PFSK-1 (cell line): ENCODE data around the gene ZBTB38.

Experiments used
- FOXP2 ChIP-seq: optimal IDR thresholded peaks from 2 replicates; pipeline ENCODE3; 2011; ENCODE audit warnings: borderline replicate concordance, control low read depth, inconsistent platforms; ENCODE audit not compliant: insufficient read depth; ENCODE audit errors: extremely low read length, extremely low read depth
- POLR2AphosphoS5 ChIP-seq: IDR thresholded peaks from 2 replicates; pipeline ENCODE4 v1.6.1; 2012; ENCODE audit warnings: low read depth, mild to moderate bottlenecking, control low read depth, low read length, moderate library complexity
- SIN3A ChIP-seq: IDR thresholded peaks from 2 replicates; pipeline ENCODE4 v1.6.1; 2012; ENCODE audit warnings: mild to moderate bottlenecking, low read length, moderate library complexity, borderline replicate concordance; ENCODE audit not compliant: insufficient read depth
- TAF1 ChIP-seq: IDR thresholded peaks from 2 replicates; pipeline ENCODE4 v1.6.1; 2012; ENCODE audit warnings: low read length, control low read depth, borderline replicate concordance; ENCODE audit not compliant: insufficient read depth
- TF ChIP-seq, protein P1 (sequence below), 2 experiments: IDR thresholded peaks; 2 replicates each; pipeline versions ENCODE4 v1.6.1 to v1.8.0; 2011 to 2012; ENCODE audit warnings: low read depth in 2 of 2, low read length in 2 of 2, control low read depth in 1 of 2, inconsistent platforms in 1 of 2, mild to moderate bottlenecking in 1 of 2, moderate library complexity in 1 of 2; ENCODE audit not compliant: insufficient read depth in 1 of 2

Gene ZBTB38

DNA sequence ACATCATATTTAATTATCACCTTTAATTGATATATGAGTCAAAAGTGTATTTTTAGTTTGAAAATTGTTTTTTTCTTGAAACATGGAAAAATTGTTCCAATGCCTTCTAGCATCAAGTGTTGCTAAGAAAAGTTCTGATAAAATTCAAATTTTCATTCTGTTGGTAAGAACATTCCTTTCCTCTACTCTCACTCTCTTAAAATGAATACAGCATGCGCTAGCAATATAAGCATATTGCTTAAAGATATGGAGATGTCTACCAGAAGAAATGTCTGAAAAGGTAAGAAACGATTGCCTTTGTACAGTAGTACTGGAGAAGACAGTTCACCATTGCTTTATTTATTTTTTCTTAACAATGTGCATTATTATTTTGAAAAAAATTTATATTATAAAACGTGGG, 17.6 kb upstream of the ZBTB38 start:
- TF ChIP-seq TAF1 (no peak), FOXP2 (no peak), SIN3A (no peak), POLR2AphosphoS5 (no peak)
- TF ChIP-seq, protein P1, sequence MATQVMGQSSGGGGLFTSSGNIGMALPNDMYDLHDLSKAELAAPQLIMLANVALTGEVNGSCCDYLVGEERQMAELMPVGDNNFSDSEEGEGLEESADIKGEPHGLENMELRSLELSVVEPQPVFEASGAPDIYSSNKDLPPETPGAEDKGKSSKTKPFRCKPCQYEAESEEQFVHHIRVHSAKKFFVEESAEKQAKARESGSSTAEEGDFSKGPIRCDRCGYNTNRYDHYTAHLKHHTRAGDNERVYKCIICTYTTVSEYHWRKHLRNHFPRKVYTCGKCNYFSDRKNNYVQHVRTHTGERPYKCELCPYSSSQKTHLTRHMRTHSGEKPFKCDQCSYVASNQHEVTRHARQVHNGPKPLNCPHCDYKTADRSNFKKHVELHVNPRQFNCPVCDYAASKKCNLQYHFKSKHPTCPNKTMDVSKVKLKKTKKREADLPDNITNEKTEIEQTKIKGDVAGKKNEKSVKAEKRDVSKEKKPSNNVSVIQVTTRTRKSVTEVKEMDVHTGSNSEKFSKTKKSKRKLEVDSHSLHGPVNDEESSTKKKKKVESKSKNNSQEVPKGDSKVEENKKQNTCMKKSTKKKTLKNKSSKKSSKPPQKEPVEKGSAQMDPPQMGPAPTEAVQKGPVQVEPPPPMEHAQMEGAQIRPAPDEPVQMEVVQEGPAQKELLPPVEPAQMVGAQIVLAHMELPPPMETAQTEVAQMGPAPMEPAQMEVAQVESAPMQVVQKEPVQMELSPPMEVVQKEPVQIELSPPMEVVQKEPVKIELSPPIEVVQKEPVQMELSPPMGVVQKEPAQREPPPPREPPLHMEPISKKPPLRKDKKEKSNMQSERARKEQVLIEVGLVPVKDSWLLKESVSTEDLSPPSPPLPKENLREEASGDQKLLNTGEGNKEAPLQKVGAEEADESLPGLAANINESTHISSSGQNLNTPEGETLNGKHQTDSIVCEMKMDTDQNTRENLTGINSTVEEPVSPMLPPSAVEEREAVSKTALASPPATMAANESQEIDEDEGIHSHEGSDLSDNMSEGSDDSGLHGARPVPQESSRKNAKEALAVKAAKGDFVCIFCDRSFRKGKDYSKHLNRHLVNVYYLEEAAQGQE (IDR thresholded peaks at IDR 0.05; ENCODE audit: insufficient read depth in 1 of 2, low read depth in 2 of 2, low read length in 2 of 2): no peak

DNA sequence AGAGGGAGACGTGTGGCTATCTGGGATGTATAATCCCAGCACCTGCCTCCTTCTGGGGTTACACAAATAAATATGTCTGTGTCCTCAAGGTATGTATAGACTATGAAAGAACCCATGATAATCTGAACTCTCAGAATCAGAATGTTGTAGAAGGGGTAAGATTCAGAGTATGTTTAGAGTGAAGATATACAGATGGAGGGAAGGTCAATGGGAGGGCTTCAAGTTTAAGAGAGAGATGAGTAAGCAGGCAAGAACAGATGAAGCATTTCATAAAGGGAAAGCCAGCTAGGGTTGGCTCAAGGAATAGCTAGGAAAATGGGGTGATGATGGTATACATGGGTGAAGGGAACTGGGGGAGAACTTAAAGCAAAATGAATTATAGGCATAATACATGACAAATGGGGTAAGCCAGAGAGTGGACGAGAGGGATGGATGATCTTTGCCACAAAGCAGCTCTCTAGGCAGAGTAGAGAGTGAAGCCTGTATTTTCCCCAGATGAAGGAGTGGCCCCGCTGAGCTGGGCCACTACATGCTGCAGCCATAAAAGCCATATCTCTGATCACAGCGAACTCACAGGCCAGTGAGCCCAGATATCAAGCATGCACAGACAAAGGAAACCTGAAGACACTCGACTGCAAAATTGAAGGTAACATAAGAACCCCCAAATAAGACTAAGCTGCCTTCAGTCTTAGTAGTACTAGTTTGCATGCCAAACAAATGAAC, 15.9 kb upstream of the ZBTB38 start:
- TF ChIP-seq POLR2AphosphoS5 (no peak), FOXP2 (no peak), SIN3A (no peak)
- TF ChIP-seq, protein P1 (IDR thresholded peaks at IDR 0.05; ENCODE audit: insufficient read depth in 1 of 2, low read depth in 2 of 2, low read length in 2 of 2): no peak

DNA sequence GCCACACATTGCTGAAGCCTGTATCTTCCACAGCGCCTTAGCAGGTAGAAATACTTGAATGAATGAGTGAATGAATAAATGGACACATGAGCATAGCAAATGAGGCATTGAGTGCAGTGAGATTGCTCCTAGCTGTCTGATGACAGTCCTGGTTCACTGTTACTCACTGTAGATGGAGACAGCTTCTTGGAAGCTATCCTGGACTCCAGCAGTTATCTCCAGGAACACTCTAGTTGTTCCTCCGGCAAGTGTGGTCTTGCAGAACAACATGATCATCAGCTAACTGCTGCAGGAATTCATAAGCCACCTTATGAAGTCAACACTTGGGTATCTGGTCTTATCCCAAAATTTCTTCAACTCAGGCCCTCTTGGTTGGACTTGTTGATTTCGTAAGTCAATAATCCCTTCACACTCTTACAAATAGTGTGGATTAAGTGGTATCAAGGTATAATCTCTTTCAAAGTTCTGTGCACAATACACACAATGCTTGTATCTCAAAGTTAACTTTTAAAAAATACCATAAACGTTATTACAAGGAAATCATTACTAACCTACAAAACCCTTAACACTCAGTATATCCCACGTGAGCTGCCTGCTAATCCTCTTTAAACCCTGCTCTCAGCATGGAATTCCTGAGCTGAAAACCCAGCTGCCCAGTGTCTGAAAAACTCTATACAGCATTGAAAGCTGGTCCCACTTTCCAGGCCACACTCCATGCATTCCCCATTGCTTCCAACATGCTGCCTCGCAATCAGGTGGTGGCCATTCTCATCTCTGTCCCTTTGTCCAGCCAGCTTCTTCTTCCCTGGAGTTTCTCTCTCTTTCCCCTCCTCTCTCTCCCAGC, 14.4 kb upstream of the ZBTB38 start:
- TF ChIP-seq, protein P1 (IDR thresholded peaks at IDR 0.05; ENCODE audit: insufficient read depth in 1 of 2, low read depth in 2 of 2, low read length in 2 of 2): no peak
- TF ChIP-seq TAF1 (no peak), FOXP2 (no peak), SIN3A (no peak), POLR2AphosphoS5 (no peak)

DNA sequence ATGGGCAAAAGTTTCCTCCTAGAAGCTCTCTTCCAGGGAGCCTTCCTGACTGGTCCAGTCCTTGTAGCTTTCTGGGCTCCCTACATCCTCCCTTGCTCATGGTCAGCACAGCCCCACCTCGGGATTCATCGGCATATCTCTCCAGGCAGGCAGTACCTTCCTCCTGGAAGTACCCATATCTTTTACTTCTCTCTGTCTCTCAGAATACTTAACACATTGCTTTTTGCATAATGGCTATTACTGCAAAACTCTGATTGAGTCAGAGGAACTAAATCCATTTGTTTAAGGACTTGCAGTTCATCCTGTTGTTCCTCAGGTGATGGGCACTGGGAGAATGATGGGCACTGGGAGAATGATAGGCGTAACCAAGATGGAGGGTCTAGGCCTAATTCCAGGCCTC, 13.8 kb upstream of the ZBTB38 start:
- TF ChIP-seq POLR2AphosphoS5 (no peak), FOXP2 (no peak)

DNA sequence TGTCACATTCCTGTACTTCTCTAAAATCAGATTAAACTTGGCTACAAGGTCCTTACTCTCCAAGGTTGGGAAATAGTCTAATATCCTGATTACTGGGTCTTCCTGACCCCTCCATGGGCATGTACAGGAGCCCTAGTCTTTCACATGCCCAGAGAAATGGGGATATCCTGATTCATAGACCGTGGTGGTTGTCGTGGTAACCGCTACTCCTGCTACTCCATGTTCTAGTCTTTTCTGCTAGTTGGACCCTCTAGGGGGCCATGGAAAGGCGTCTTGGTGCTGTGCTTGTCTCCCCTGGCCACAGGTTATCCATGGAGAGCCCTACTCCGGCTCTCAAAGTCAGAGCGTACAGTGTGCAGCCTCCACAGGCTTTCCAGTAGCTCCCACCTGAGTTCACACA, 13.1 kb upstream of the ZBTB38 start:
- no peak for TF ChIP-seq SIN3A
- no peak for TF ChIP-seq FOXP2
- TF ChIP-seq, protein P1 (IDR thresholded peaks at IDR 0.05; ENCODE audit: insufficient read depth in 1 of 2, low read depth in 2 of 2, low read length in 2 of 2): no peak
- no peak for TF ChIP-seq TAF1
- TF ChIP-seq POLR2AphosphoS5: no peak
